MCF 10A (cell line): Measurements from ENCODE around the gene CNTNAP4. TPM values are rescaled to one million over a fixed set of nuclear protein-coding genes. Genes with fewer than 3 reads are reported as not detected.

Source experiments
- BruUV-seq: library from RNA; stranded (reverse); fragments of 400-500 nt; replicated peaks from 2 replicates; lab custom pipeline; 2021; lab: Mats Ljungman, UMichigan
- CTCF ChIA-PET: fragments of 300-600 bp; sonication (Branson Sonifier 250); formaldehyde crosslinking; extraction: SDS; loops from one replicate; lab custom pipeline; 2021; ENCODE audit warnings: antibody characterized with exemption, inconsistent platforms; lab: Yijun Ruan, JAX
- POLR2A ChIA-PET: fragments of 300-600, 350-650 bp; sonication (Branson Sonifier 250); formaldehyde crosslinking; extraction: SDS; loops from one replicate; lab custom pipeline; 2020; ENCODE audit warnings: antibody characterized with exemption, inconsistent platforms; lab: Yijun Ruan, JAX
- DNase-seq: peaks from one replicate; pipeline ENCODE4 v3.0.0-alpha.2; 2018; ENCODE audit not compliant: unreplicated experiment
- H3K27ac Mint-ChIP-seq: one replicate; pipeline ENCODE4 v1.8.0; 2022; ENCODE audit warnings: mild to moderate bottlenecking, low read depth, mixed read lengths; ENCODE audit not compliant: unreplicated experiment
- H3K27me3 Mint-ChIP-seq: one replicate; pipeline ENCODE4 v1.8.0; 2022; ENCODE audit warnings: mixed read lengths; ENCODE audit not compliant: insufficient read depth, unreplicated experiment
- H3K36me3 Mint-ChIP-seq: one replicate; pipeline ENCODE4 v1.8.0; 2022; ENCODE audit warnings: mild to moderate bottlenecking, moderate library complexity, mixed read lengths; ENCODE audit not compliant: insufficient read depth, unreplicated experiment
- H3K4me1 Mint-ChIP-seq: one replicate; pipeline ENCODE4 v1.8.0; 2022; ENCODE audit warnings: mixed read lengths; ENCODE audit not compliant: insufficient read depth, unreplicated experiment
- H3K4me3 Mint-ChIP-seq: one replicate; pipeline ENCODE4 v1.8.0; 2022; ENCODE audit warnings: mild to moderate bottlenecking, moderate library complexity, mixed read lengths; ENCODE audit not compliant: unreplicated experiment
- H3K9me3 Mint-ChIP-seq: one replicate; pipeline ENCODE4 v1.8.0; 2022; ENCODE audit warnings: mixed read lengths; ENCODE audit not compliant: unreplicated experiment
- intact Hi-C: fragments of 100-400 bp; cut with micrococcal nuclease; formaldehyde crosslinking; loops from 2 replicates; pipeline ENCODE4 v1.14.1; 2022
- total RNA-seq: library from RNA; stranded (reverse); gene quantifications from 2 replicates; pipeline ENCODE4 v1.2.3, GENCODE V29; 2022
- TF ChIP-seq, protein P1 (sequence below): fragments of 200-600 bp; IDR thresholded peaks from one replicate; pipeline ENCODE4 v1.8.0; 2022; ENCODE audit warnings: antibody characterized with exemption, mild to moderate bottlenecking; ENCODE audit not compliant: unreplicated experiment

The CNTNAP4 gene
- total RNA-seq, 1 experiment from 2014 or later, result not detected

DNA sequence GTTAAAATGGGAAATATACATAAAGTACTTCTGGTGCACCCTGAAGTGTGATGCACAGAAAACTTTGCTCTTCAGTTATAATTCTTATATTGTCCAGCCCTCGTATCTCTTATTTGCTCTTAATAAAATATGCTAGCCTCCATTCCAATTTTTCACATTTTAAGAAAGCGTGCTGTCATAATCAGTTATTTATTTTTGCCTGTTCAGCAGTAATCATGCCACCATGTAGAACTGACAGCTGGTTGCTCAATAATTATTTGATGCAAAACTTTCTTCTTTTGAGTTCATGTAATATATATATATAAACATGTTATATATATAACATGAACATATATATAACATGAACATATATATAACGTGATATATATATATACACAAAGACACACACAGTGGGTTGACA lies 294.6 kb downstream of the CNTNAP4 start:
- Mint-ChIP-seq H3K27ac (no peak overlapping the region), H3K36me3 (no peaks in the 10 kb centered on the region), H3K4me1 (no peaks in the 10 kb centered on the region), H3K4me3 (no peak overlapping the region), H3K27me3 (no peaks in the 10 kb centered on the region), H3K9me3 (no peaks in the 10 kb centered on the region)
- CTCF ChIA-PET, result interaction anchor here (0.6 kb wide), 2 partner anchors 436 to 808 kb away, joined by 3 to 5 read pairs; no protein-coding TSS in a partner anchor
- TF ChIP-seq, protein P1, sequence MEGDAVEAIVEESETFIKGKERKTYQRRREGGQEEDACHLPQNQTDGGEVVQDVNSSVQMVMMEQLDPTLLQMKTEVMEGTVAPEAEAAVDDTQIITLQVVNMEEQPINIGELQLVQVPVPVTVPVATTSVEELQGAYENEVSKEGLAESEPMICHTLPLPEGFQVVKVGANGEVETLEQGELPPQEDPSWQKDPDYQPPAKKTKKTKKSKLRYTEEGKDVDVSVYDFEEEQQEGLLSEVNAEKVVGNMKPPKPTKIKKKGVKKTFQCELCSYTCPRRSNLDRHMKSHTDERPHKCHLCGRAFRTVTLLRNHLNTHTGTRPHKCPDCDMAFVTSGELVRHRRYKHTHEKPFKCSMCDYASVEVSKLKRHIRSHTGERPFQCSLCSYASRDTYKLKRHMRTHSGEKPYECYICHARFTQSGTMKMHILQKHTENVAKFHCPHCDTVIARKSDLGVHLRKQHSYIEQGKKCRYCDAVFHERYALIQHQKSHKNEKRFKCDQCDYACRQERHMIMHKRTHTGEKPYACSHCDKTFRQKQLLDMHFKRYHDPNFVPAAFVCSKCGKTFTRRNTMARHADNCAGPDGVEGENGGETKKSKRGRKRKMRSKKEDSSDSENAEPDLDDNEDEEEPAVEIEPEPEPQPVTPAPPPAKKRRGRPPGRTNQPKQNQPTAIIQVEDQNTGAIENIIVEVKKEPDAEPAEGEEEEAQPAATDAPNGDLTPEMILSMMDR, result no peak
- POLR2A ChIA-PET, result no interaction called here
- DNase-seq, result no peak
- BruUV-seq, result no TSS peak
- intact Hi-C loops, result no loop called here

DNA sequence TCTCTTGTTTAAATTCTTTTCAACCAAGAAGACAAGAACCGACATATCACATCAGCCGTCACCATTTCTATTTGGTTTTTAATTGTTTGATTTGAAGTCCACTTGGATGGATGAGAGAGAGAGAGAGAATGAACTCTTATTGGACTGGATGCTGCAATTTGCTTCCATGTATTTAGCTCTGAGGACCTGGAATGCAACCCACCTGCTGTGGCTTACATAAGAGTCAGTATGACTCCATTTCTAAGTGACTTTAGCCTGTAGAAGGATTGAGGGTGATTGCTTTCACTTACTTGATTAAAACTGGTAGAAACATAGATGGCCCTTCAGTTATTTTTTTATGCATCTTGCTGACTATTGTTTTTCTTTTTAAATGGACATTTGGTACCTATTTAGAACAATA lies 296.1 kb downstream of the CNTNAP4 start:
- H3K9me3 Mint-ChIP-seq, result no peaks in the 10 kb centered on the region
- BruUV-seq, result no TSS peak
- H3K4me1 Mint-ChIP-seq, result no peaks in the 10 kb centered on the region
- H3K36me3 Mint-ChIP-seq, result no peaks in the 10 kb centered on the region
- ChIA-PET CTCF (no interaction called here), POLR2A (no interaction called here)
- no peak overlapping the region for H3K27ac Mint-ChIP-seq
- no peak overlapping the region for H3K4me3 Mint-ChIP-seq
- DNase-seq, result no peak
- TF ChIP-seq, protein P1, result no peak
- intact Hi-C loops, result no loop called here
- H3K27me3 Mint-ChIP-seq, result no peaks in the 10 kb centered on the region

GRCh38 chr16:76574651-76575050 lies 297.4 kb downstream of the CNTNAP4 start:
- DNase-seq, result no peak
- Mint-ChIP-seq H3K27ac (no peak overlapping the region), H3K9me3 (no peaks in the 10 kb centered on the region), H3K4me3 (no peak overlapping the region), H3K4me1 (no peaks in the 10 kb centered on the region), H3K27me3 (no peaks in the 10 kb centered on the region), H3K36me3 (no peaks in the 10 kb centered on the region)
- TF ChIP-seq, protein P1, result no peak
- CTCF ChIA-PET, result no interaction called here
- intact Hi-C loops, result no loop called here
- BruUV-seq, result no TSS peak
- POLR2A ChIA-PET, result interaction anchor here (1.2 kb wide), 1 partner anchor 8 kb away, joined by 3 read pairs; no protein-coding TSS in a partner anchor

- no peaks in the 10 kb centered on the region for H3K9me3 Mint-ChIP-seq
- intact Hi-C loops, result no loop called here
- TF ChIP-seq, protein P1, result no peak
- ChIA-PET POLR2A (no interaction called here), CTCF (interaction anchor here (0.6 to 1.4 kb wide), 2 partner anchors 8 to 9 kb away, joined by 3 read pairs; no protein-coding TSS in a partner anchor)
- no peaks in the 10 kb centered on the region for H3K27me3 Mint-ChIP-seq
- no peak overlapping the region for H3K27ac Mint-ChIP-seq
- DNase-seq, result no peak
- H3K4me3 Mint-ChIP-seq, result no peak overlapping the region
- H3K4me1 Mint-ChIP-seq, result no peaks in the 10 kb centered on the region
- no peaks in the 10 kb centered on the region for H3K36me3 Mint-ChIP-seq
- BruUV-seq, result no TSS peak
Observed at GRCh38 chr16:76576526-76576925, 299.3 kb downstream of the CNTNAP4 start.
